GM18909 (cell line): Measurements from ENCODE around the gene SPAG9.

Source experiments
- ATAC-seq: cut with Tn5 transposase; IDR thresholded peaks from one replicate; pipeline ENCODE4 v1.9.1; 2021; ENCODE audit warnings: mild to moderate bottlenecking; ENCODE audit not compliant: unreplicated experiment, poor library complexity

SPAG9 gene

GRCh38 chr17:51046514-51047384, 73.9 kb downstream of the SPAG9 start:
- ATAC-seq = no peak

- ATAC-seq = no peak
Observed at GRCh38 chr17:51046046-51046445, 74.6 kb downstream of the SPAG9 start.

GRCh38 chr17:51045621-51046020, 75.0 kb downstream of the SPAG9 start:
- no peak for ATAC-seq

- ATAC-seq = no peak
Observed at GRCh38 chr17:51044976-51045375, 75.7 kb downstream of the SPAG9 start.

DNA sequence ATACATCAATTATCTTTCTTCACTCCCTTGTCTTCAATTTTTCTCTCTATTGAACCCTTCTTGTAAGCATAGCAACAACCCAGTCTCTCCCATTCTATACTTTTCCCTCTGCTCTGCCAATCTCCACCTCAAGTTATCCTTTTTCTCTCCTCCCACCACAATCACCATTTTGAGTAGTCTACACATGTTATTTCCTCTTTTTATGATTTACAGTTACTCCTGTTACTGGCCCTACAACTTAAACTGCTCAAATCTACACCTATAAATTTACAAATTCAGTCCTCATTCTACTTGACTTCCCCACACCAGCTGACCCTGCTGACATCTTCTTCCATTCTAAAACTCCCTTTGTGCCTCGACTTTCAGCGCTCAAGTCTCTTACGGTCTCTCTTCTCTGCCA, 84.6 kb downstream of the SPAG9 start:
- ATAC-seq = no peak

GRCh38 chr17:51035431-51035830, 85.2 kb downstream of the SPAG9 start:
- ATAC-seq = no peak

DNA sequence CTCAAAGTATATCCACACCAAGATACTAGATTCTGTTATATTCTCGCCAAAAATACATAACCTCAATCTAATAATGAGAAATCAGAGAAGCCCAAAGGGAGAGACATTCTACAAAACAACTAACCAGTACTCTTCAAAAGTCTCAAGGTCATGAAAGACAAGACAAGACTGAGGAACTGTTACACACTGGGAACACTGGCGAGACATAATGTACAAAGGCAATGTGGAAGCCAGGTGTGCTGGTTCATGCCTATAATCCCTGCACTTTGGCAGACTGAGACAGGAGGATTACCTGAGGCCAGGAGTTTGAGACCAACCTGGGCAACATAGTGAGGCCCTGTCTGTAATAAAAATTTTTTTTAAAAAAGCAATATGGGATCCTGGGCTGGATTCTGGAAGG, 85.9 kb downstream of the SPAG9 start:
- ATAC-seq = no peak

- ATAC-seq = no peak
Observed at GRCh38 chr17:51032850-51033249, 87.8 kb downstream of the SPAG9 start.

- ATAC-seq = no peak
Observed at GRCh38 chr17:51029568-51030463, 90.9 kb downstream of the SPAG9 start.

- ATAC-seq = no peak
Observed at GRCh38 chr17:51029142-51029541, 91.5 kb downstream of the SPAG9 start.

DNA sequence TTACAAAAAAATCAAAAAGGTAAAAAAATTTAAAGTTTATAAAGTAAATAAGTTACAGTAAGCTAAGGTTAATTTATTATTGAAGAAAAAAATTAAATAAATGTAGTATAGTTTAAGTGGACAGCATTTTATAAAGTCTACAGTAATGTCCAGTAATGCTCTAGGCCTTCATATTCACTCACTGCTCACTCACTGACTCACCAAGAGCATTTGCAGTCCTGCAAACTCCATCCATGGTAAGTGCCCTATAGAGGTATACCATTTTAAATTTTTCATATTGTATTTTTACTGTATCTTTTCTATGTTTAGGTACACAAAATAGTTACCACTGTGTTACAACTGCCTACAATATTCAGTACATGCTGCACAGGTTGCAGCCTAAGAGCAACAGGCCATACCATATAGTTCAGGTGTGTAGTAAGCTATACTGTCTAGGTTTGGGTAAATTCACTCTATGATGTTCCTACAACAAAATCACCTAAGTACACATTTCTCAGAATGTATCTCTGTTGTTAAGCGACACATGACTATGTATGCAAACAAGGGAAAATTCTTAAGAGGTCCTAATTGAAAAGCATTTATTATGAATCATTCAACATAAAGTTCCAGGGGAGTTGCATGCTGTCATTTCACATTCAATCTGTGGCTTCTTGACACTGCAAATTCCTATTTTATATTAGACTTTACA, 92.3 kb downstream of the SPAG9 start:
- no peak for ATAC-seq

GRCh38 chr17:51018541-51018940, 102.1 kb downstream of the SPAG9 start:
- ATAC-seq = no peak

DNA sequence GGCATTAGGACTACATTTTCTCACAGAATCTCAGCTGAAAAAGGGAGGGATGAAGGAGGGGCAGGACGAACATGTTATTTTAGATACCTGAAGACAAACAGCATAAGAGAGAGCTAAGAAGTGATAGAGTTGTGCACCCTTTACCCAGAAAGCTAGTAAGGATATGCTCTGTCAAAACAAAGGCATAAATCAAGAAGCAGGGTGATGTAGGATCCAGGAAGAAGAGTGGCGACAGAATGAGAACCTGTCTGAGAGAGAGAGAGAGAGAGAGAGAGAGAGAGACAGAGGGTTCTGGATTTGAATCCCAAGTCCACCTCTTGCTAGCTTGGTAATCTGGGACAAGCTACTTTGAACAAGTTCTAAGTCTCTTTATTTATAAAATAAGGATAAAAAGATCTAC, 103.4 kb downstream of the SPAG9 start:
- ATAC-seq = no peak

DNA sequence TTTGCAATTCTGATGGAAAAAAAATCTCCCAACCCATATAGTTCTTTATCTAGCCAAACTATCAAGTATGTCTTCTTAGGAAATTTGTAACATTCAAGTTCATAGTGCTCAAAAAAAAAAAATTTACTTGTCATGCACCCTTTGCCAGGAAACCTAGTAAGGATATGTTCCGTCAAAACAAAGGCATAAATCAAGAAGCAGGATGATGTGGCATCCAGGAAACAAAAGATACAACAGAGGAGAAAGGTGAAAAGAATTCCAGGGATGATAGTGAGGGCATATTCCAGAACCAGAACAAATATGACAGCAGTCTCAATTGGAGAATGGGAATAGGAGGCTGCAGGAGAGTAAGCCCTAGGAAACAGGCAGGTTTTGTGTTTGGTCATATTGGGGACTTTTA, 104.6 kb downstream of the SPAG9 start:
- no peak for ATAC-seq

- no peak for ATAC-seq
Observed at GRCh38 chr17:51015145-51015558, 105.5 kb downstream of the SPAG9 start.

DNA sequence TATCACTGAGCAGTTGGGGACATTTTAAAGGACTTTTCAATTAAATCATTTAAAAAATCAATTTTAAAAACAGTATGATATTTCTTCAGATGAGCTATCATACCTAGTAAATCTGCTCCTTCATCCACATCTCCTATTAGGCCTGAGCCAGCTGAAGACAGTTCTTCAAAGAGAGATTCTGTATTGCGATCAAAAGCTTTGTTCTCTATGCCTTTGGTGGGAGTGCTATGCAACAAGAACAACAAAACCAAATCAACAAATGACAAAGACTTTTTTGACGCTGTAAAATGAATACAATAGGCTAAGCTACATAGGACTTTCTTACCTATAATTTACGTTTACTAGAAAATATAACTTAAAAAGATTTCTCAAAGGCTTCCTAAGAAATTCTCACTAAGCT, 106.5 kb downstream of the SPAG9 start:
- ATAC-seq = no peak

DNA sequence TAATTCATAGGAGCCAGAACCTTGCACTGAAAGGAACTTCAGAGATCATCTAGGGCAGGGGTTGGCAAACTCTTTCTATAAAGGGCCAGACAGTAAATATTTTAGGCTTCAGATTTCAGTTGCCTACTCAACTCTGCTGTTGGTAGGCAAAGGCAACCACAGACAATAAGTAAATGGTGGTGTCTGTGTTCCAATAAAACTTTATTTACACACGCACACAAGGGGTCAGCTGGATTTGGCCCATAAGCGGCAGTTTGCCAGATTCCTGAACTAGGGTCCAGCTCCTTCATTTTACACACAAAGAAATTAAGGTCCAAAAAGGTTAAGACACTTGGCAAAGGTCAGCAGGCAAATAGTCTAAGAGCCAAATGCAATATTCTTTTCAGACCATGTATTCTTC, 107.3 kb downstream of the SPAG9 start:
- ATAC-seq = no peak

DNA sequence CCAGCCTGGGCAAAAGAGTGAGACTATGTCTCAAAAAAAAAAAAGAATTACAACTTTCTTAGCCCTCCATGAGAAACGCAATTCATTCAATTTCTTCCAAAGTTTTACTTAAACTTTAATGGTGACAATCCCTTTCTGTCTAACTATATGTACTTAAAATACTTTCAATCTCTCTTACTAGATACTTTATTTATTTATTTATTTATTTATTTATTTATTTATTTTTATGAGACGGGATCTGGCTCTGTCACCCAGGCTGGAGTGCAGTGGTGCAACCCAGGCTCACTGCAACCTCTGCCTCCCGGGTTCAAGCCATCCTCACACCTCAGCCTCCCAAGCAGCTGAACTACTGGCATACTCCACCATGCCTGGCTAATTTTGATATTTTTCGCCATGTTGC, 108.1 kb downstream of the SPAG9 start:
- no peak for ATAC-seq

DNA sequence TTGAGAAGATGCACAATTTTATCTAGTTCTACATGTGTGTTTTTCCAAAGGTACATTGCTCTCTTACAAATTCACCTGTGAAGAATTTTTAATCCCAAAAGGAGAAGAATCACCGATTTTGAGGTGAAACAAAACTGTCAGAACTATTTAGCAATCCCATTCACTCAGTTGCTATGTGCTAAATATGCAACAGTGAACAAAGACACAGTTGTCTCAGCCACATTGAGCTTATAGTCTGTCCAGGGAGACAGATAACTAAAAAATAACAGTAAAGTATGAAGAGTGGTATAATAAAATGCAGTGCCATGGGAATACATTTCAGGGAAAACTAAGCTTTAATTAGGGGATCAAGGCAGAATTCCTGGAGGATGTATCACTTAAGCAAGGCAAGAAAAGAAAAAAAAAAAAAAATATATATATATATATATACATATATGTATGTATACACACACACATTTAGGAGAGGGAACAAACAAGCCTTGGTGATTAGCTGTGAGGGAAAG, 110.4 kb downstream of the SPAG9 start:
- no peak for ATAC-seq

- no peak for ATAC-seq
Observed at GRCh38 chr17:51006601-51007000, 114.1 kb downstream of the SPAG9 start.

- ATAC-seq = no peak
Observed at GRCh38 chr17:51005768-51006167, 114.9 kb downstream of the SPAG9 start.
